Astrocyte of the cerebellum (primary cell): ENCODE data around the gene GRK3.

Experiments
- DNase-seq: peaks from one replicate; pipeline ENCODE4 v3.0.0-alpha.2; 2011; ENCODE audit warnings: low read depth
- H3K4me3 ChIP-seq: 2 replicates; pipeline ENCODE4 v1.5.1; 2011; ENCODE audit warnings: mild to moderate bottlenecking, low read depth, low read length, moderate library complexity
- in situ Hi-C: cut with HindIII; loops from 2 replicates; pipeline ENCODE4 v1.10.0; 2017; ENCODE audit warnings: low sequenced_read_pairs
- TF ChIP-seq, protein P1 (sequence below): IDR thresholded peaks from 2 replicates; pipeline ENCODE4 v1.5.1; 2012; ENCODE audit warnings: low read length, low read depth, moderate library complexity, mild to moderate bottlenecking; ENCODE audit errors: missing control alignments

GRK3 gene

DNA sequence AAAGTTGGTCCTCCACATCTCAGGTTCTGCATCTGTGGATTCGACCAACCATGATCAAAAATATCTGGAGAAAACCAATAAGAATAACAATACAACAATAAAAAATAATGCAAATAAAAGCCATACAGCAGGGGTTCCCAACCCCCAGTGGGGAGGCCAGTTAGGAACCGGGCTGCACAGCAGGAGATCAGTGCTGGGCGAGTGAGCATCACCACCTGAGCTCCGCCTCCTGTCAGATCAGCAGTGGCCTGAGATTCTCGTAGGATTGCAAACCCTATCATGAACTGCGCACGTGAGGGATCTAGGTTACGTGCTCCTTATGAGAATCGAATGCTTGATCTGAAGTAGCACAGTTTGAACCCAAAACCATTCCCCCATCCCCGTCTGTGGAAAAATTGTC lies 152.2 kb downstream of the GRK3 start:
- TF ChIP-seq, protein P1, sequence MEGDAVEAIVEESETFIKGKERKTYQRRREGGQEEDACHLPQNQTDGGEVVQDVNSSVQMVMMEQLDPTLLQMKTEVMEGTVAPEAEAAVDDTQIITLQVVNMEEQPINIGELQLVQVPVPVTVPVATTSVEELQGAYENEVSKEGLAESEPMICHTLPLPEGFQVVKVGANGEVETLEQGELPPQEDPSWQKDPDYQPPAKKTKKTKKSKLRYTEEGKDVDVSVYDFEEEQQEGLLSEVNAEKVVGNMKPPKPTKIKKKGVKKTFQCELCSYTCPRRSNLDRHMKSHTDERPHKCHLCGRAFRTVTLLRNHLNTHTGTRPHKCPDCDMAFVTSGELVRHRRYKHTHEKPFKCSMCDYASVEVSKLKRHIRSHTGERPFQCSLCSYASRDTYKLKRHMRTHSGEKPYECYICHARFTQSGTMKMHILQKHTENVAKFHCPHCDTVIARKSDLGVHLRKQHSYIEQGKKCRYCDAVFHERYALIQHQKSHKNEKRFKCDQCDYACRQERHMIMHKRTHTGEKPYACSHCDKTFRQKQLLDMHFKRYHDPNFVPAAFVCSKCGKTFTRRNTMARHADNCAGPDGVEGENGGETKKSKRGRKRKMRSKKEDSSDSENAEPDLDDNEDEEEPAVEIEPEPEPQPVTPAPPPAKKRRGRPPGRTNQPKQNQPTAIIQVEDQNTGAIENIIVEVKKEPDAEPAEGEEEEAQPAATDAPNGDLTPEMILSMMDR = no peak
- H3K4me3 ChIP-seq = no peak overlapping the region
- in situ Hi-C loops = no loop called here
- no peak for DNase-seq

DNA sequence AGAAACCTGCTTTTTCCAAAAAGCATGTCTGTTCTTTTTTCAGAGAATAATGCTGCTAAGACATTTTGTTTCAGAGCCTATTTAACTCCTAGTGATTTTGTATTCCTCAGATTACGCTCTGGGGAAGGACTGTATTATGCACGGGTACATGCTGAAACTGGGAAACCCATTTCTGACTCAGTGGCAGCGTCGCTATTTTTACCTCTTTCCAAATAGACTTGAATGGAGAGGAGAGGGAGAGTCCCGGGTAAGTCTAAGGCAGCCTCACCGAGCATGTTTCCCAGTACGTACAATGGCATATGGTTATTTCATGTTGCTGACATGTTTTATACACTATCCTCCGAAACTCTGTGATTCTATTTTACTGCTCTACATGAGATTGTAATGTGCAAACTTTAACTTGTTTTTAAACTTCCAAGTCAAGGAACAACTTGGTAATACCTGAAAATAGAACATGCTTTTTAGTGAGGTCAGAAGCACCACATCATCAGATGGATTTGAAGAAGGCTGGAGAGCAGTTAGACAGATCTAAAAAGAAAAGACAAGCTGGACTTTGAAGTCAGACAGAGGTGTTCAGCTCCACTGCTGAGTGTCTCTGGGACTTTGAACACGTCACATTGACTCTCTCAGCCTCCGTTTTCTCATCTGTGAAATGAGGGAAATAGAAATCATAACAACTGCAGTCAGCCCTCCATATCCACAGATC lies 153.8 kb downstream of the GRK3 start:
- no peak overlapping the region for H3K4me3 ChIP-seq
- in situ Hi-C loops = no loop called here
- TF ChIP-seq, protein P1 = no peak
- DNase-seq = no peak

DNA sequence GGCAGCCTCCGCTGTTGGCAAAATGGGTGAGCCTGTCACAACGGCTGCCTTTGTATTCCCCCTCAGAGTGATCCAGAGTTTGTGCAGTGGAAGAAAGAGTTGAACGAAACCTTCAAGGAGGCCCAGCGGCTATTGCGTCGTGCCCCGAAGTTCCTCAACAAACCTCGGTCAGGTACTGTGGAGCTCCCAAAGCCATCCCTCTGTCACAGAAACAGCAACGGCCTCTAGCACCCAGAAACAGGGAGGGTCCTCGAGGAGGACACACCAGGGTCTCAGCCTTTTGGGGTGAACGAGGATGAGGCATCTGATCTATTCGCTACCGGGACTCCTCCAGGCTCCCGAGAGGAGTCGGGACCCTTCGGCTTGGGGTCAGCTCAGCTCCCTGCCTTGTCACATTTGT lies 157.7 kb downstream of the GRK3 start:
- in situ Hi-C loops = no loop called here
- DNase-seq = no peak
- H3K4me3 ChIP-seq = no peak overlapping the region
- TF ChIP-seq, protein P1 = no peak

DNA sequence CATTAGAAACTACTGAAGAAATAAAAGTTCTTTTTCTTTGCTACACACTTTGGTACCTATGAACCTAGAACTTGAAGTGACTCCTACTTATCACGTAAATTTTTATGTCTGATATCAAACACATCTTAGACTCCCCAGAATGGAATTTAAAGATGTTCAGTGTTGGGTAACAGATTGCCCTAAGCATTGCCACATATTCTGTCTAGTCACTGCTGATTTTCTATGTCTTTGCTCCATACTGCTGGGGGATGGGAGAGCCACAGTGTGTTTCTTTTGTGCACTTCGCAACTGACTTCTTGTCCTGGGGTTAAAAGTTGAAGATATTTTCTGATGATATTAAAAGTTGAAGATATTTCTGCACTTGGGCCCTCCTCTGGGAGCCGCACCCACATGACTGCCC lies 158.2 kb downstream of the GRK3 start:
- TF ChIP-seq, protein P1 = no peak
- in situ Hi-C loops = no loop called here
- no peak for DNase-seq
- H3K4me3 ChIP-seq = no peak overlapping the region

DNA sequence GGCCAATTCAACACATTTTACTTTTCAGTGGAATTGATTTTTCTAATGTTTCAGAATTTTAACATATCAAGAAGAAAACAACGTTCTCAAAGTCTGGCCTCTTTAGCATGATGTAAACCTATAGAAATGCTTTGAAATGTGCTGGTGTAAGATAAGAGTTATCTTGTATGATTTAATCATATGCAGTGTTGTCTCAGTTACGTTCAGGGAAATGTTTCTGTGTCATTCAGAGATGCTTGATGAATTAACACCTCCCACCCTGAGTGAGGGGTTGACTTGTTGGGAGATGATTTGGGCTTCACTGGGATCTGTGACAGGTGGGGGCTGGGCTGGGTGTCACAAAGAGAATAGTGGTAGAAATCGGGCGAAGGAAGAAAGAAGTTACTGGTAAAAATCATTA lies 161.8 kb downstream of the GRK3 start:
- in situ Hi-C loops = no loop called here
- TF ChIP-seq, protein P1 = no peak
- H3K4me3 ChIP-seq = no peak overlapping the region
- no peak for DNase-seq

DNA sequence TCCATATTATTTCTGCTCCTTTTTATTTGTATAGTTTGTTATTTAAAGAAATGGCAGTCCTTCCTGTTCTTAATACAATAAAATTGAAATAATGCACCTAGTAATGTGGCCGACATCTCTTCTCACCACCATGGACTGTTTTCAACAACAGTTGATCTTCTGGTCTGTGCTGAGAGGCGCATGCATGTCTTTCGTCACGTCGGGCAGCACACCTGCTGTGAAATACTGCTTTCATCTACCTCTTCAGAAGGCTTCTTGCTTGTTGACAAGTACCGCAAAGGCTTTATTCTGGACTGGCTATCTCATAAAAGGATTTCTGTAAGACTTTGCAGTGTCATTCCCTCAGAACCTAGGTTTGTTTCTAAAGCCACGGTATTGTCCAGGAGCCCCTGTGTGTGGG lies 163.6 kb downstream of the GRK3 start:
- DNase-seq = no peak
- no peak overlapping the region for H3K4me3 ChIP-seq
- TF ChIP-seq, protein P1 = no peak
- in situ Hi-C loops = no loop called here
